T-cell (primary cell): ENCODE data around the gene WIPF3. TPM values are rescaled to one million over a fixed set of nuclear protein-coding genes. Genes with fewer than 3 reads are reported as not detected.

Experiments used
- ATAC-seq, 4 experiments: fragments of 200-7000 bp in 3 of 4; fragments of 150-1000 bp in 1 of 4; cut with Tn5 transposase; replicated peaks in 1 of 4; 1 replicate in 3 of 4; 2 replicates in 1 of 4; pipeline ENCODE4 v1.10.0; 2021; ENCODE audit warnings: moderate library complexity in 3 of 4, mild to moderate bottlenecking in 2 of 4, moderate number of reproducible peaks in 1 of 4
- CTCF ChIA-PET, 2 donors: fragments of 300-600 bp; sonication (Branson Sonifier 250); formaldehyde crosslinking; loops; one replicate each; lab custom pipeline; 2022; ENCODE audit warnings: antibody characterized with exemption in 2 of 2; lab: Charles Lee
- POLR2A ChIA-PET, 2 donors: fragments of 300-600 bp; sonication (Branson Sonifier 250); formaldehyde crosslinking; loops; one replicate each; lab custom pipeline; 2022; ENCODE audit warnings: antibody characterized with exemption in 2 of 2; lab: Charles Lee
- DNase-seq, 35 experiments: peaks; one replicate each; pipeline versions ENCODE4 v3.0.0 to v3.0.0-alpha.2; 2013 to 2023
- H3K27ac ChIP-seq: one replicate; pipeline ENCODE4 v1.5.1; 2013; ENCODE audit warnings: low read length
- H3K27me3 ChIP-seq, 2 experiments: replicated peaks in 1 of 2; 1 replicate in 1 of 2; 2 replicates in 1 of 2; pipeline versions ENCODE4 v1.6.1 to v1.7.0; 2013; ENCODE audit warnings: low read length in 1 of 2, mixed read lengths in 1 of 2; ENCODE audit not compliant: control insufficient read depth in 2 of 2, insufficient read depth in 2 of 2; ENCODE audit errors: extremely low read depth in 1 of 2
- H3K36me3 ChIP-seq, 2 donors: 1 replicate in 1 of 2; 2 replicates in 1 of 2; pipeline versions ENCODE4 v1.6.1 to v1.7.0; 2013; ENCODE audit warnings: low read length in 1 of 2; ENCODE audit not compliant: control insufficient read depth in 2 of 2, insufficient read depth in 1 of 2; ENCODE audit errors: extremely low read depth in 1 of 2
- H3K4me1 ChIP-seq, 2 experiments: 1 replicate in 1 of 2; 2 replicates in 1 of 2; pipeline versions ENCODE4 v1.6.1 to v1.7.0; 2013; ENCODE audit warnings: low read length in 2 of 2, mixed read lengths in 1 of 2; ENCODE audit not compliant: insufficient read depth in 2 of 2, control insufficient read depth in 1 of 2; ENCODE audit errors: extremely low read depth in 1 of 2
- H3K4me3 ChIP-seq, 2 donors: 1 replicate in 1 of 2; 2 replicates in 1 of 2; pipeline versions ENCODE4 v1.5.1 to v1.7.0; 2013; ENCODE audit warnings: mild to moderate bottlenecking in 2 of 2, low read length in 1 of 2, moderate library complexity in 1 of 2; ENCODE audit not compliant: control insufficient read depth in 1 of 2; ENCODE audit errors: extremely low read depth in 1 of 2
- H3K9me3 ChIP-seq: 2 replicates; pipeline ENCODE4 v1.7.0; 2013
- H3K27ac Mint-ChIP-seq, 2 donors: one replicate each; pipeline ENCODE4 v1.8.0; 2020 to 2021; ENCODE audit warnings: mild to moderate bottlenecking in 2 of 2, mixed read lengths in 2 of 2
- H3K27me3 Mint-ChIP-seq, 2 donors: one replicate each; pipeline ENCODE4 v1.8.0; 2021 to 2022; ENCODE audit warnings: mixed read lengths in 2 of 2
- H3K36me3 Mint-ChIP-seq: one replicate; pipeline ENCODE4 v1.8.0; 2021; ENCODE audit warnings: mixed read lengths
- H3K4me1 Mint-ChIP-seq, 3 donors: one replicate each; pipeline ENCODE4 v1.8.0; 2020 to 2022; ENCODE audit warnings: mixed read lengths in 3 of 3, mild to moderate bottlenecking in 1 of 3
- H3K4me3 Mint-ChIP-seq, 3 donors: one replicate each; pipeline ENCODE4 v1.8.0; 2020 to 2022; ENCODE audit warnings: mild to moderate bottlenecking in 3 of 3, mixed read lengths in 3 of 3, moderate library complexity in 3 of 3
- H3K9me3 Mint-ChIP-seq, 3 donors: one replicate each; pipeline ENCODE4 v1.8.0; 2020 to 2022; ENCODE audit warnings: mixed read lengths in 3 of 3
- WGBS: methylation state at CpG from one replicate; pipeline ENCODE4 v1.1.5; 2013; ENCODE audit warnings: missing lambda C conversion rate; ENCODE audit not compliant: insufficient coverage; 5-methylcytosine and 5-hydroxymethylcytosine counted together
- total RNA-seq, 35 experiments: library from RNA in 6 of 35; stranded (reverse) in 6 of 35; fragments of 120-200 nt in 1 of 35; gene quantifications; one replicate each; pipeline versions ENCODE4 v1.2.1 to v1.2.4 and lab custom pipeline; 2013 to 2026

WIPF3 gene
- total RNA-seq, 5 donors from 2014 or later (not counting 1 experiment from before 2014, with no cell fraction given): 0.06 to 0.16 (median 0.07) TPM; not detected in 2

GRCh38 chr7:29843093-29843492, 36.8 kb downstream of the WIPF3 start:
- no peaks in the 10 kb centered on the region for H3K36me3 ChIP-seq
- Mint-ChIP-seq H3K9me3 (no peaks in the 10 kb centered on the region), H3K4me1 (no peaks in the 10 kb centered on the region), H3K4me3 (no peak overlapping the region), H3K36me3 (no peaks in the 10 kb centered on the region), H3K27ac (no peak overlapping the region), H3K27me3 (peaks cover 12 to 17% of the 10 kb centered on the region in 2 donors)
- peaks cover 2 to 8% of the 10 kb centered on the region in 2 experiments for H3K27me3 ChIP-seq
- DNase-seq: no peak
- ATAC-seq: no peak
- H3K4me3 ChIP-seq: no peak overlapping the region
- no peaks in the 10 kb centered on the region for H3K9me3 ChIP-seq
- 95% methylated on average over 8 of the region's 8 CpGs for WGBS
- H3K4me1 ChIP-seq: no peaks in the 10 kb centered on the region
- POLR2A ChIA-PET: no interaction called here
- H3K27ac ChIP-seq: no peak overlapping the region
- CTCF ChIA-PET: no interaction called here

GRCh38 chr7:29843726-29844125, 37.4 kb downstream of the WIPF3 start:
- H3K9me3 ChIP-seq: no peaks in the 10 kb centered on the region
- no peaks in the 10 kb centered on the region for H3K4me1 ChIP-seq
- CTCF ChIA-PET: no interaction called here
- no peak overlapping the region for H3K4me3 ChIP-seq
- H3K4me1 Mint-ChIP-seq: no peaks in the 10 kb centered on the region
- no peak overlapping the region for H3K27ac ChIP-seq
- no peaks in the 10 kb centered on the region for H3K36me3 ChIP-seq
- WGBS: 29% methylated on average over 3 of the region's 4 CpGs
- no peak for ATAC-seq
- H3K27ac Mint-ChIP-seq: no peak overlapping the region
- no peaks in the 10 kb centered on the region for H3K9me3 Mint-ChIP-seq
- POLR2A ChIA-PET: no interaction called here
- peaks cover 0 to 8% of the 10 kb centered on the region in 2 experiments for H3K27me3 ChIP-seq
- H3K27me3 Mint-ChIP-seq: peaks cover 14 to 15% of the 10 kb centered on the region in 2 donors
- no peak for DNase-seq
- H3K36me3 Mint-ChIP-seq: no peaks in the 10 kb centered on the region
- no peak overlapping the region for H3K4me3 Mint-ChIP-seq

GRCh38 chr7:29844559-29844958, 38.3 kb downstream of the WIPF3 start:
- Histone ChIP-seq H3K27me3 (peaks cover 0 to 8% of the 10 kb centered on the region in 2 experiments), H3K36me3 (no peaks in the 10 kb centered on the region), H3K9me3 (no peaks in the 10 kb centered on the region), H3K4me1 (no peaks in the 10 kb centered on the region), H3K4me3 (no peak overlapping the region), H3K27ac (no peak overlapping the region)
- ChIA-PET POLR2A (no interaction called here), CTCF (no interaction called here)
- DNase-seq: no peak
- 96% methylated on average over 6 of the region's 9 CpGs for WGBS
- peaks cover 13 to 14% of the 10 kb centered on the region in 2 donors for H3K27me3 Mint-ChIP-seq
- H3K4me1 Mint-ChIP-seq: no peaks in the 10 kb centered on the region
- no peaks in the 10 kb centered on the region for H3K9me3 Mint-ChIP-seq
- H3K36me3 Mint-ChIP-seq: no peaks in the 10 kb centered on the region
- ATAC-seq: no peak
- no peak overlapping the region for H3K27ac Mint-ChIP-seq
- no peak overlapping the region for H3K4me3 Mint-ChIP-seq

- no peaks in the 10 kb centered on the region for H3K9me3 ChIP-seq
- 88% methylated on average over 5 of the region's 6 CpGs for WGBS
- POLR2A ChIA-PET: no interaction called here
- DNase-seq (no peak), ATAC-seq (no peak)
- H3K4me3 ChIP-seq: no peak overlapping the region
- Mint-ChIP-seq H3K27ac (no peak overlapping the region), H3K27me3 (peaks cover 11 to 13% of the 10 kb centered on the region in 2 donors), H3K36me3 (no peaks in the 10 kb centered on the region), H3K4me1 (no peaks in the 10 kb centered on the region), H3K4me3 (no peak overlapping the region), H3K9me3 (no peaks in the 10 kb centered on the region)
- no peaks in the 10 kb centered on the region for H3K4me1 ChIP-seq
- no peaks in the 10 kb centered on the region for H3K36me3 ChIP-seq
- H3K27me3 ChIP-seq: peaks cover 0 to 8% of the 10 kb centered on the region in 2 experiments
- H3K27ac ChIP-seq: no peak overlapping the region
- CTCF ChIA-PET: no interaction called here
Observed at GRCh38 chr7:29847496-29847895, 41.2 kb downstream of the WIPF3 start.

- POLR2A ChIA-PET: no interaction called here
- no peaks in the 10 kb centered on the region for H3K36me3 ChIP-seq
- H3K27me3 ChIP-seq: peaks cover 0 to 9% of the 10 kb centered on the region in 2 experiments
- H3K27ac ChIP-seq: no peak overlapping the region
- no peaks in the 10 kb centered on the region for H3K4me1 ChIP-seq
- Mint-ChIP-seq H3K4me3 (no peak overlapping the region), H3K27me3 (peaks cover 10 to 11% of the 10 kb centered on the region in 2 donors), H3K36me3 (no peaks in the 10 kb centered on the region), H3K4me1 (no peaks in the 10 kb centered on the region), H3K27ac (no peak overlapping the region), H3K9me3 (no peaks in the 10 kb centered on the region)
- H3K4me3 ChIP-seq: no peak overlapping the region
- ATAC-seq: no peak
- WGBS: no CpG with 5 or more reads among the region's 3 CpGs
- DNase-seq: no peak
- CTCF ChIA-PET: no interaction called here
- H3K9me3 ChIP-seq: no peaks in the 10 kb centered on the region
Observed at GRCh38 chr7:29847916-29848315, 41.6 kb downstream of the WIPF3 start.

- H3K4me1 ChIP-seq: no peaks in the 10 kb centered on the region
- no peaks in the 10 kb centered on the region for H3K9me3 ChIP-seq
- H3K4me3 Mint-ChIP-seq: no peak overlapping the region
- H3K27ac ChIP-seq: no peak overlapping the region
- no peaks in the 10 kb centered on the region for H3K36me3 Mint-ChIP-seq
- no peak overlapping the region for H3K4me3 ChIP-seq
- no peaks in the 10 kb centered on the region for H3K4me1 Mint-ChIP-seq
- H3K27me3 ChIP-seq: peaks cover 0 to 7% of the 10 kb centered on the region in 2 experiments
- ChIA-PET CTCF (no interaction called here), POLR2A (no interaction called here)
- 60% methylated on average over 1 of the region's 3 CpGs for WGBS
- DNase-seq (no peak), ATAC-seq (no peak)
- H3K27me3 Mint-ChIP-seq: peaks cover 8 to 10% of the 10 kb centered on the region in 2 donors
- no peaks in the 10 kb centered on the region for H3K36me3 ChIP-seq
- no peak overlapping the region for H3K27ac Mint-ChIP-seq
- no peaks in the 10 kb centered on the region for H3K9me3 Mint-ChIP-seq
Observed at GRCh38 chr7:29848941-29849340, 42.6 kb downstream of the WIPF3 start.

GRCh38 chr7:29851487-29851886, 45.2 kb downstream of the WIPF3 start:
- DNase-seq: no peak
- WGBS: 83% methylated on average over 4 of the region's 7 CpGs
- H3K27ac ChIP-seq: no peak overlapping the region
- no peaks in the 10 kb centered on the region for H3K36me3 ChIP-seq
- CTCF ChIA-PET: no interaction called here
- H3K4me1 ChIP-seq: no peaks in the 10 kb centered on the region
- H3K27me3 ChIP-seq: peaks cover 0 to 13% of the 10 kb centered on the region in 2 experiments
- no peak overlapping the region for H3K4me3 Mint-ChIP-seq
- H3K27ac Mint-ChIP-seq: no peak overlapping the region
- no peak overlapping the region for H3K4me3 ChIP-seq
- no peaks in the 10 kb centered on the region for H3K9me3 ChIP-seq
- no peaks in the 10 kb centered on the region for H3K36me3 Mint-ChIP-seq
- H3K4me1 Mint-ChIP-seq: no peaks in the 10 kb centered on the region
- no peaks in the 10 kb centered on the region for H3K9me3 Mint-ChIP-seq
- no peak for ATAC-seq
- POLR2A ChIA-PET: interaction anchor here in 1 of 2 donors (0.6 kb wide), 1 partner anchor 263 kb away, joined by 12 read pairs; no protein-coding TSS in a partner anchor
- H3K27me3 Mint-ChIP-seq: peaks cover 7 to 11% of the 10 kb centered on the region in 2 donors
